Kidney (tissue), 14 donors: ENCODE data around the gene SEC63. TPM values are rescaled to one million over a fixed set of nuclear protein-coding genes. Genes with fewer than 3 reads are reported as not detected.

Experiments
- DNase-seq, 5 donors: peaks; one replicate each; pipeline ENCODE4 v3.0.0-alpha.2; 2013 to 2020
- FAIRE-seq: peaks from 2 replicates; lab custom pipeline; 2012; peaks lifted over from hg19 to GRCh38; lab: Jason Lieb, UNC
- H3K27ac ChIP-seq, 2 donors: one replicate each; pipeline ENCODE4 v1.7.0; 2013; ENCODE audit warnings: low read depth in 2 of 2, low read length in 2 of 2, inconsistent platforms in 1 of 2
- H3K27me3 ChIP-seq: one replicate; pipeline ENCODE4 v1.7.1; 2013; ENCODE audit warnings: low read length, inconsistent platforms; ENCODE audit not compliant: control insufficient read depth, insufficient read depth
- H3K36me3 ChIP-seq, 3 donors: one replicate each; pipeline versions ENCODE4 v1.7.0 to v1.7.1; 2013; ENCODE audit warnings: low read length in 3 of 3, control low read depth in 1 of 3, inconsistent platforms in 1 of 3; ENCODE audit not compliant: insufficient read depth in 3 of 3, control insufficient read depth in 2 of 3
- H3K4me1 ChIP-seq, 3 donors: one replicate each; pipeline versions ENCODE4 v1.7.0 to v1.7.1; 2013; ENCODE audit warnings: low read length in 3 of 3, inconsistent platforms in 1 of 3, low read depth in 1 of 3; ENCODE audit not compliant: control insufficient read depth in 2 of 3, insufficient read depth in 2 of 3
- H3K4me3 ChIP-seq, 3 donors: one replicate each; pipeline versions ENCODE4 v1.7.0 to v1.8.1; 2013; ENCODE audit warnings: low read length in 3 of 3, control low read depth in 1 of 3, inconsistent platforms in 1 of 3
- H3K9ac ChIP-seq, 3 donors: one replicate each; pipeline versions ENCODE4 v1.7.0 to v1.7.1; 2013; ENCODE audit warnings: low read length in 3 of 3, control low read depth in 1 of 3, inconsistent platforms in 1 of 3
- H3K9me3 ChIP-seq, 3 donors: one replicate each; pipeline versions ENCODE4 v1.7.0 to v1.7.1; 2013; ENCODE audit warnings: low read length in 3 of 3, control low read depth in 1 of 3, inconsistent platforms in 1 of 3; ENCODE audit not compliant: control insufficient read depth in 2 of 3, insufficient read depth in 1 of 3
- intact Hi-C: fragments of 100-400 bp; cut with DNase I; formaldehyde crosslinking; loops from one replicate; pipeline ENCODE4 v1.11.1; 2022
- polyA plus RNA-seq: library from polyadenylated mRNA; stranded (reverse); fragments of 350-450 nt; fragmentation: Illumina TruSeq; extraction: RNeasy Lipid Tissue Mini Kit (QIAGEN cat#74804); gene quantifications from one replicate; pipeline ENCODE4 v1.2.3, GENCODE V29; 2014; ENCODE audit warnings: low read depth, low replicate concordance; ENCODE audit not compliant: insufficient read depth
- total RNA-seq: library from RNA; stranded (reverse); fragmentation: NEBNext Ultra II Directional; extraction: Animal tissue kit (Norgen Biotek cat#: 25700); gene quantifications from one replicate; pipeline ENCODE4 v1.2.1, GENCODE V29; 2021
- TF ChIP-seq, protein P1 (sequence below): IDR thresholded peaks from 3 replicates; pipeline ENCODE4 v1.5.1; 2012; ENCODE audit warnings: mild to moderate bottlenecking, moderate library complexity, borderline replicate concordance; ENCODE audit not compliant: insufficient read depth; ENCODE audit errors: extremely low read depth
- donor health status: control.
- donor health status: control.
- donor health status: control.
- donor health status: control.
- donor health status: control.
- donor health status: DM: yes; HTN: yes; CAD: no.
- donor health status: Normal renal cell carcinoma (clear cell type).

SEC63 gene
- total and polyA plus RNA-seq, 2 donors from 2014 or later: 31.4 to 88.8 TPM

- Histone ChIP-seq H3K9ac (no peak overlapping the region), H3K27me3 (no peaks in the 10 kb centered on the region), H3K9me3 (no peaks in the 10 kb centered on the region), H3K4me3 (no peak overlapping the region), H3K36me3 (no peaks in the 10 kb centered on the region), H3K27ac (no peak overlapping the region), H3K4me1 (no peaks in the 10 kb centered on the region)
- FAIRE-seq (no peak), DNase-seq (no peak)
- intact Hi-C loops: no loop called here
- TF ChIP-seq, protein P1, sequence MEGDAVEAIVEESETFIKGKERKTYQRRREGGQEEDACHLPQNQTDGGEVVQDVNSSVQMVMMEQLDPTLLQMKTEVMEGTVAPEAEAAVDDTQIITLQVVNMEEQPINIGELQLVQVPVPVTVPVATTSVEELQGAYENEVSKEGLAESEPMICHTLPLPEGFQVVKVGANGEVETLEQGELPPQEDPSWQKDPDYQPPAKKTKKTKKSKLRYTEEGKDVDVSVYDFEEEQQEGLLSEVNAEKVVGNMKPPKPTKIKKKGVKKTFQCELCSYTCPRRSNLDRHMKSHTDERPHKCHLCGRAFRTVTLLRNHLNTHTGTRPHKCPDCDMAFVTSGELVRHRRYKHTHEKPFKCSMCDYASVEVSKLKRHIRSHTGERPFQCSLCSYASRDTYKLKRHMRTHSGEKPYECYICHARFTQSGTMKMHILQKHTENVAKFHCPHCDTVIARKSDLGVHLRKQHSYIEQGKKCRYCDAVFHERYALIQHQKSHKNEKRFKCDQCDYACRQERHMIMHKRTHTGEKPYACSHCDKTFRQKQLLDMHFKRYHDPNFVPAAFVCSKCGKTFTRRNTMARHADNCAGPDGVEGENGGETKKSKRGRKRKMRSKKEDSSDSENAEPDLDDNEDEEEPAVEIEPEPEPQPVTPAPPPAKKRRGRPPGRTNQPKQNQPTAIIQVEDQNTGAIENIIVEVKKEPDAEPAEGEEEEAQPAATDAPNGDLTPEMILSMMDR: no peak
Measured at GRCh38 chr6:107830060-107830459, 127.9 kb downstream of the SEC63 start.

GRCh38 chr6:107827541-107827940 lies 130.5 kb downstream of the SEC63 start:
- no peaks in the 10 kb centered on the region for H3K36me3 ChIP-seq
- no peak overlapping the region for H3K4me3 ChIP-seq
- H3K4me1 ChIP-seq: no peaks in the 10 kb centered on the region
- no peak for DNase-seq
- intact Hi-C loops: no loop called here
- TF ChIP-seq, protein P1: no peak
- H3K9ac ChIP-seq: no peak overlapping the region
- H3K27me3 ChIP-seq: no peaks in the 10 kb centered on the region
- no peak overlapping the region for H3K27ac ChIP-seq
- H3K9me3 ChIP-seq: no peaks in the 10 kb centered on the region
- no peak for FAIRE-seq

DNA sequence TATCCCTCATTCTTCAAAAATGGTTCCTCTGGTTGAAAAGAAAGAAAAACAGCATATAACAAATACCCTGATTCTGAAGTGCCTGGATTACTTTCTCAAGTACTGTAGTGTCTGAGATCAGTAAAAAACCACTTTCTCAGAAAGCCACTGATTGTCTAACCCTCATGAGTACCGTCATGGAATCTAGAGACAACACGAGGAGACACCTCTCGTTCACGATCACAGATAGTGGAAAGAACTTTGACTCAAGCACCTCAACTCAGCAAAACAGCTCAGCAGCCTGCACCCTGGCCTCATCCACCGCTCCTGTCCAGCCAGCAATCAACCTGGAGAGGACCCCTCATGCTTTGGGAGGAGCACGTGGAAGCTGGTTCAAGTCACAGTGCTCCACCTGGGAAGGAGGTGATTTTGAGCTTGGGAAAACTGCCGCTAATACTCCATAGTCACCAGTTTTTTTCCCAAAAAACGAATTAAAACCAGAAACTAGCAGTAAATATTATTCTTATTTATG lies 134.9 kb downstream of the SEC63 start:
- no peaks in the 10 kb centered on the region for H3K9me3 ChIP-seq
- no peak overlapping the region for H3K9ac ChIP-seq
- H3K27me3 ChIP-seq: no peaks in the 10 kb centered on the region
- peak overlapping the region in 1 of 3 donors; percentile 6 for H3K4me3 ChIP-seq
- DNase-seq (no peak), FAIRE-seq (no peak)
- intact Hi-C loops: no loop called here
- H3K4me1 ChIP-seq: peaks cover 0 to 8% (median 5%) of the 10 kb centered on the region in 3 donors
- no peaks in the 10 kb centered on the region for H3K36me3 ChIP-seq
- TF ChIP-seq, protein P1: no peak
- no peak overlapping the region for H3K27ac ChIP-seq
